ENCODE measurements around the gene TBC1D5.

TBC1D5 gene

GRCh38 chr3:17302774-17303173 lies 439.7 kb downstream of the TBC1D5 start:
- DNase-seq (ENCODE audit: low read depth in 3 of 3): no peak

GRCh38 chr3:17302170-17302569 lies 440.3 kb downstream of the TBC1D5 start:
- no peak for DNase-seq (ENCODE audit: low read depth in 3 of 3)

DNA sequence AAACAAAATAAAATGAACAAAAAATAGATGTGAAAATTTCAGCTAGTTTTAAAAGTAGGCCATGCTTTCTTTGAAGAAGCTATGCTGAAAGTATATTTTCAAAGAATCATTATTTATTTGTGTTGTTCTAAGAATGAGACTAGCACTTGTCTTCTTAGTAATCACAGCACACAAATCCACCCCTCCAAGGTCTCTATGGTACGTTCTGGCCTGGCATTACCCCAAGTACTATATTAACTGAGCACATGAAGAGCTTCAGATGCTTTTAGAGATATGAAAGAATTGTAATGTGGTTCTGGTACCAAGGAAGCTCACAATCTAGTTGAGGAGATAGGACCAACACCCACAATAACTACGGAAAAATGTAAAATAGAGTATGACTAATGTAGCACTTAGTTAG lies 441.2 kb downstream of the TBC1D5 start:
- DNase-seq (ENCODE audit: low read depth in 3 of 3): no peak

DNA sequence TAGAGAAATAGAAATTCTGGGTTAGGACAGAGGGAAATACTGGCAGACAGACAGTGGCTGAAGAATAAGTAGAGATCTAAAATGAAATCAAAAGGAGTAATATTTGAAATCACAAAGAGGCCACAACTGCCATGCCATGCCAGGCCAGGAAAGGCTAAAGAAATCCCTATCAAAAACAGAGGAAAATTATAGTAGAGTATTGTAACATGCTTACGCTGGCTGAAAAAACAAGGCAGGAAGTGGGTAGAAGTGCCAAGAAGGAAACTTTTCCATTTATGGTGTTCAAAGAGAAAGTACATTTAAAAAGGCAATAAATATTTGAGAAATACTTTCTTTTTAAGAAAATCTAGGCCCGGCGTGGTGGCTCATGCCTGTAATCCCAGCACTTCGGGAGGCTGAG lies 442.0 kb downstream of the TBC1D5 start:
- no peak for DNase-seq (ENCODE audit: low read depth in 3 of 3)

DNA sequence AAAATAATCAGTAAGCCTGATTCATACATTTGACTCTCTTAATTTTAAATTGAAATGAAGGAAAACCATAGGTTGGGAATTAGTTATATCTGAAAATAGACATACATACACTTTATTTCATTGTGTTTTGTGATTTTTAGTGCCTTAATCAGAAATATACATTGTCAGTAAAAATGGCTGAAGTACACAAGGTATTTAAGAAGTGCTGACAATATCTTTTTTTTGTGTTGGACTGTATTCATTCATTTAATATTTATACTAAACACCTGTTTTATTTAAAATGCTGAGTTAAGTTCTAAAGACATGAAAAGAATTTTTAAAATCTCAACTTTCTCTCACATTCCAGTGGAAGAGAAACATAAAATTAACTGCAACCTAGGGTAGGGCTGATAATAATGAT lies 444.4 kb downstream of the TBC1D5 start:
- DNase-seq (ENCODE audit: low read depth in 3 of 3): no peak

- DNase-seq (ENCODE audit: low read depth in 3 of 3): no peak
Measured at GRCh38 chr3:17292556-17292955, 449.9 kb downstream of the TBC1D5 start.

- DNase-seq (ENCODE audit: low read depth in 3 of 3): no peak
Measured at GRCh38 chr3:17290894-17291293, 451.5 kb downstream of the TBC1D5 start.

DNA sequence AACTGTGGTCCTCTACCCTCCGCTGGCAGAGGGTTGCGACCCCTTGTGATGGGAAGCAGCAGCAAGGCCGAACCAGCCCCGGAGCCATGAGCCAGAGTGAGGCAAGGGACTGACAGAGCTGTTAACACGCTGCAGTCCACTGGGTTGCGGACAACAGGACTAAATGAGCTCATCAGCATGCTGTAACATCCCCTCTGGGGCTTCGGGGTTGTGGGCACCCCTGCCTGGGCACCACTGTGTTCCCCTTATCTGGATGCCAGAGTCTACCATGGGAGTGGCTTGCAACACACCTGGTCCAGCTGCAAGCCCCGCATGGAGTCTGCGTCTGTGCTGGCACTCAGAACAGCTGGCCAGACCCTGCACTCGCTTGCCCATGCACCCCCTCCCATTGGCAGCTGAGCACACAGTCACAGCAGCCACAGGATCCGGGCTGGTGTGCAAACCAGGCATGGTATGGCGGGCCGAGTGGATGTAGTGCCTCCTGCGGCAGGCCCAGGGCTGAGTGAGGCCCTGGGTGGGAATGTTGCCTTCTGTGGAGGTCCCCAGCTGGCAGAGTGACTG lies 453.5 kb downstream of the TBC1D5 start:
- no peak for DNase-seq (ENCODE audit: low read depth in 3 of 3)

DNA sequence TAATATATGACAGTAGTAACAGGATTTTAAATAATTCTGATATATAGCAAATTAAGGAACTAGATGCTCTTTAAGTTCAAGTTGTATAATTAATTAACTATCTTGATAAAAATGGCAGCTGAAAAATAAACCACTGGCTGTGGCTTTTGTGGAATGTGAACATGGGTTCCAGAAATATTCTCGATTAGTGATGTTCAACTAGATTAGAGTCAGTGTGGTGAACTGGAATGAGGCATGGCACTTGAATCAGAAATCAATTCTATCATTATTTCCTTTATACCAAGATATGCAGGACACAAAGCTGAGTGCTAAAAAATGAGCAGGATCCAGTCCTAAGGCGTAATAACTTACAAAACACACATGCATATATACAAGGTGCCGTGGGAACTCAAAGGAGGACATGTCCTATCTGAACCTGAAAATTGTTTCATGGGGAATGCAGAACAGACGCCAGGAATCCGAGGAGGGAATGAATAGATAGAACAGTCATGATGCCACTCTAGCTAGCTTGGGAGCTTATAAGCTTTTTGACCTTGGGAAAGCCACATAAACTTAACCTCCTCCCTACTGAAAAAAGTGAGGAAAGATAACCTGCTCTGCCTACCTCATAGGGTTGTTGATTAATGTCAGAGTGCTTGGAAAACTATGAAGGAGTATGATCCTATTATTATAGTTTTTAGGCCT lies 455.3 kb downstream of the TBC1D5 start:
- DNase-seq (ENCODE audit: low read depth in 3 of 3): no peak

GRCh38 chr3:17278006-17278405 lies 464.4 kb downstream of the TBC1D5 start:
- no peak for DNase-seq (ENCODE audit: low read depth in 3 of 3)

GRCh38 chr3:17266846-17267245 lies 475.6 kb downstream of the TBC1D5 start:
- DNase-seq (ENCODE audit: low read depth in 3 of 3): no peak

DNA sequence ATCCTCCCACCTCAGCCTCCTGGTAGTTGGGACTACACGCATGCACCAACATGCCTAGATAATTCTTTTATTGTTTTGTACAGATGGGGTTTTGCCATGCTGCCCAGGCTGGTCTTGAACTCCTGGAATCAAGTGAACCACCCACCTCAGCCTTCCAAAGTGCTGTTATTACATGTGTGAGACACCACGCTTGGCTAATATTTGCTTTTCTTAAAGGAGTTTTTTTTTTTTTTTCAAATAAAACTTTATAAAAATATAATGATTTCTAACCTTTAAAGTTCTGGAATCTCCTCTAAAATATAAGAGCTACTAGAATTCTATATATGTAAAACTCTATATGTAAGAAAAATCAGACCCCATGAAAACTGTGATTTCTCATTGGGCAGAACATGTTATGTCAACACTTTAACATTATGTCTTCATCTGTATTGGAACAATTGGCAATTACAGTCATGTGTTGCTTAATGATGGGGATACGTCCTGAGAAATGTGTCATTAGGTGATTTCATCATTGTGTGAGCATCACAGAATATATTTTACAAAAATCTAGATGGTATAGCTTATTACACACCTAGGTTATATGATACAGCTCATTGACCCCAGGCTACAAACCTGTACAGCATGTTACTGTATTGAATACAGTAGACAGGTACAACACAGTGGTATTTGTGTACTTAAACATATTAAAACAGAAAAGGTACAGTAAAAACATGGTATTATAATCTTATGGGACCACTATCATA lies 480.6 kb downstream of the TBC1D5 start:
- DNase-seq (ENCODE audit: low read depth in 3 of 3): no peak

- no peak for DNase-seq (ENCODE audit: low read depth in 3 of 3)
Measured at GRCh38 chr3:17260257-17260656, 482.2 kb downstream of the TBC1D5 start.

DNA sequence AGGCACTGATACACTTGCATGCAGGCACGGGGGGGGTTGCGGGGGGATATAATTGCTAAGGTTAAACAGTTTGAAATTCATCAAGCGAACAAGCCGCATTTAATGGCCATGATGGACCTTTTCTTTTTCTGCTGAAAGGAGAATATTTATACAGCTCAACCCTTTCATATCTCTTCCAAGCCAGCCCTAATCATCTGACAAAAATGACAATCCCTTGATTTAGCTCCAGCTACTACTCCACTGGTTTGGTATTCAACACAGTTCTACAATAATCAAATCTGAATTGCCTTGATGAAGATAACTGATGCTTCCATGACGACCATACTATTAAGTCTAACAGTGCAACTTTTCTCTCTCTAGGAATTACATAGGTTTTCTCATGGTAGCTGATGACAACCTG lies 482.7 kb downstream of the TBC1D5 start:
- no peak for DNase-seq (ENCODE audit: low read depth in 3 of 3)

DNA sequence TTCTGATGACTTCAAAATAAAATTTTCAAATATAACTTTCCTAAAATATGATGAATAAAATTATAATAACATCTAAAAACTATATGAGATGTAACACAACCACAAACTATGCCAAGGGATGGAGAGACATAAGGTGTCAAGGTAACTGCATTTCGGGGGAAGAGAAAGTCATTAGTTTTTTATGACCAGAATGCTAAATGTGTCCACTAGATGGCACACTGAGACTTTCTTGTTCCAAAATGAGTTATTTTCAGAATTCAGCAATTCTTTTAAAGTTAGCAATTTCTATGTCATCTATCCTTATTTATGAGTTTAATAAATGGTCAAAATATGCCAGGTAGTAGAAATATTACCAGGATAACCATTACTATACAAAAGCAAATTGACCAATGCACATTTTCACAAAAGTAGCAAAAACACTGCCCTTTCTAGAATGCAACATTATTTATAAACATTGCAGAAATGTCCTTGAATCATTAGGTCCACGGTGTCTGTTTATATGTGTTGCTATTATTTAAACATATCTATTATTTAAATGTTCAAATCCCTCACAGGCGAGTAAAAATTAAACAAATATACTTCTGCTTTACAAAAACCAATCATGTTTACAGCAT lies 483.5 kb downstream of the TBC1D5 start:
- no peak for DNase-seq (ENCODE audit: low read depth in 3 of 3)

GRCh38 chr3:17257269-17257668 lies 485.2 kb downstream of the TBC1D5 start:
- no peak for DNase-seq (ENCODE audit: low read depth in 3 of 3)

DNA sequence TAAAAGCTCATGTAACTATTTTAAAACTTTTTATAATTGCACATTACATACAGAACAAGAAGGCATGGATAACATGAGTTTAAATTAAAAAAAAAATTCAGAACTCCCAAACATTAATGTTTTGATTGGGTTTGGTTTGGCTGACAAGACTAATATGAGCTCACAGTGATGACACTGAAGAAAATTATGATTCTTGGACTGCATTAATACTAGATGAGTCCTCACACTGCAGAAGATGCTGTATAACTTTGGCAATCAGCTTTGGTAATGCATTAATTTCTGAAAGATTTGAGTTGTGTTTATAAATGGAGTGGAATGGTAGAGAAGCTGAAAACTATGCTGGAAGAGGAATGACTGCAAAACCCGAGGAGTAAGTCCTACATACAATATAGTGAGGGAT lies 498.8 kb downstream of the TBC1D5 start:
- DNase-seq (ENCODE audit: low read depth in 3 of 3): no peak

- no peak for DNase-seq (ENCODE audit: low read depth in 3 of 3)
Measured at GRCh38 chr3:17239417-17239816, 503.0 kb downstream of the TBC1D5 start.

DNA sequence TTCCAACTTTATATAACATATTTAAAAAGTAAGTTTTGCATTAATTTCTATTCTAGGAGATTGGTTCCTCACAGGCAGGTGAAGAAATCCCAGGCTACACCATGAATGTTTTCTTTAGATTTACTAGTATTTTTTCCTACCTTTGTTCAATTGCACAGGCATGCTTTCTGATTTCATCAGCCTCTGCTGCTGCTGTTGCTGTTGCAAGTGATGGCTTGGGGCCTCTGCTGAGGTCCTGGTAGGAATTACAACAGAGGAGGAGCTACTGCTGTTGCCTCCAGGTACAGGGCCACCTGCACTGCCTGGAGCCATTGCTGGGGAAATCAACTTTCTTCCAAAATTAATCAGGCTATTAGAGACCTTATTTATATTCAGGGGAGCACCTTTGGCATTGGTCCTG lies 504.4 kb downstream of the TBC1D5 start:
- DNase-seq (ENCODE audit: low read depth in 3 of 3): no peak

DNA sequence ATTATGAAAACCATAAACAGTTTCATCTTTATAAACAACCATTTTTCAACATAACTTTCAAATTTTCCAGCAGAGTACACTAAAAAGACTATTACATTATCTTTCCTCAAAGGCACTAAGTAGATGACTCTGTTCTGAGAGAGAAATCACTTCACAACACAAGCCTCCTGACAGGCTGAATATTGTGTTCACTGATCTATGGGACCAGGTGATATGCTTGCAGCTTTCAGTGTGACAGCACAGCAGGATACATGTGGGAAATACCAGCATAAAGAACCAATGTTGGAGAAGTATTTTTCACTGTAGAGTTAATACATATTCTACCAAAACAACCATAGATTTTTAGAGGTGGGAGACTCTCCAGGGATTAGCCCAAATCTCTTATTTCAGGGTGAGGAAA lies 507.1 kb downstream of the TBC1D5 start:
- DNase-seq (ENCODE audit: low read depth in 3 of 3): no peak

DNA sequence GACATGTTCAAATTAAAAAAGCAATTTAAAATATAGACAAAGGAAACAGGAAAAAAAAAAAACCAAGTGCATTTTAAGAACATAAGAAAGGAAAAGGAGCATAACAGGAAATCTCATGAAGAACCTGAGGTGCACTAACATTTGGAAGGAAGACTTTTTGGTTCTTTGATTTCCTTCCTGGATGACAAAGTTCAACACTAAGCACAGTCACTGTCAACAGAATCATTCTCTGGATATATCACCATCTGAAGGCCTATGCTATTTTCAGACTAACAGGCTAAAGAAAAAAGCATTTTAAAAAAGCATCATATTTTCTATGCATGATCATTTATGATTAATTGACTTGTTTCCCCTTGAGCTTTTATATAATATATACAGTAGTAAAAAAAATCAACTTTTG lies 508.0 kb downstream of the TBC1D5 start:
- DNase-seq (ENCODE audit: low read depth in 3 of 3): no peak

- DNase-seq (ENCODE audit: low read depth in 3 of 3): peak in 1 of 3 experiments; percentile 15
Measured at GRCh38 chr3:17233398-17233800, 509.0 kb downstream of the TBC1D5 start.

GRCh38 chr3:17232442-17232841 lies 510.0 kb downstream of the TBC1D5 start:
- no peak for DNase-seq (ENCODE audit: low read depth in 3 of 3)

Data from stimulated activated CD4-positive, alpha-beta T cell treated with anti-CD3 and anti-CD28 coated beads, TNF-alpha, amount 100 ng/mL, for 4 hours (primary cell).